Posterior vena cava (tissue), 2 donors: ENCODE results near the gene RTKN2. TPM values are rescaled to one million over a fixed set of nuclear protein-coding genes. Genes with fewer than 3 reads are reported as not detected.

Source experiments
- DNase-seq: peaks from one replicate; pipeline ENCODE4 v3.0.0-alpha.2; 2020; ENCODE audit warnings: low spot score
- intact Hi-C, 2 donors: fragments of 100-400 bp; cut with DNase I; formaldehyde crosslinking; loops; one replicate each; pipeline versions ENCODE4 v1.14.1 to v1.14.2; 2022 to 2023
- total RNA-seq, 2 donors: library from RNA; stranded (reverse); fragmentation: NEBNext Ultra II Directional; extraction: Animal tissue kit (Norgen Biotek cat#: 25700); gene quantifications; one replicate each; pipeline ENCODE4 v1.2.1, GENCODE V29; 2021
- donor health status: DM: yes; HTN: yes; CAD: no.
- donor health status: DM: yes; HTN: yes; CAD: no.

Gene RTKN2
- total RNA-seq, 2 donors from 2014 or later = 0.14 to 0.19 TPM

GRCh38 chr10:62155054-62155680, 113.5 kb downstream of the RTKN2 start:
- DNase-seq = no peak
- intact Hi-C loops = no loop called here

- DNase-seq = no peak
- intact Hi-C loops = no loop called here
Measured at GRCh38 chr10:62154231-62154630, 114.4 kb downstream of the RTKN2 start.

GRCh38 chr10:62153191-62153590, 115.5 kb downstream of the RTKN2 start:
- intact Hi-C loops = no loop called here
- no peak for DNase-seq

GRCh38 chr10:62149621-62150020, 119.0 kb downstream of the RTKN2 start:
- DNase-seq = no peak
- intact Hi-C loops = no loop called here

GRCh38 chr10:62148155-62148554, 120.5 kb downstream of the RTKN2 start:
- intact Hi-C loops = no loop called here
- DNase-seq = no peak

- intact Hi-C loops = no loop called here
- no peak for DNase-seq
Measured at GRCh38 chr10:62147425-62147824, 121.2 kb downstream of the RTKN2 start.

- intact Hi-C loops = no loop called here
- DNase-seq = no peak
Measured at GRCh38 chr10:62136931-62137330, 131.7 kb downstream of the RTKN2 start.

- no peak for DNase-seq
- intact Hi-C loops = no loop called here
Measured at GRCh38 chr10:62133618-62134017, 135.0 kb downstream of the RTKN2 start.

Other genes with a start within 250 kb of the RTKN2 start
- under 1 TPM; 0.10 to 0.23 TPM for gene ZNF365, start 105.5 kb upstream of the RTKN2 start, total RNA-seq